ENCODE results near the gene TMEM86A.

- TF ChIP-seq POLR2A (IDR thresholded peaks at IDR 0.05) (no peak), CTCF (IDR thresholded peaks at IDR 0.05) (no peak)
These were observed 40.9 kb upstream of the TMEM86A start for GRCh38 chr11:18657673-18658072.

All from Peyer's patch (tissue), 4 donors.